Measurements from ENCODE around the gene DAPP1. TPM values are rescaled to one million over a fixed set of nuclear protein-coding genes. Genes with fewer than 3 reads are reported as not detected.

The DAPP1 gene
- total and polyA plus RNA-seq, 2 donors (not counting 1 experiment from before 2014, with no cell fraction given) = not detected

GRCh38 chr4:99845708-99846469 is 29.3 kb downstream of the DAPP1 start:
- Histone ChIP-seq H3K27me3 (ENCODE audit: control insufficient read depth, insufficient read depth, low read length) (no peaks in the 10 kb centered on the region), H3K27ac (ENCODE audit: insufficient read depth, low read length) (no peak overlapping the region), H3K4me3 (replicated peaks in 1 of 4; ENCODE audit: control extremely low read depth in 1 of 4, insufficient read depth in 1 of 4, low read depth in 3 of 4, low read length in 4 of 4) (no peak overlapping the region), H4K20me1 (ENCODE audit: control insufficient read depth, extremely low read depth, insufficient read depth, low read length) (no peaks in the 10 kb centered on the region), H3K9ac (ENCODE audit: insufficient read depth, low read length) (no peak overlapping the region), H3K36me3 (ENCODE audit: control insufficient read depth, insufficient read depth, low read length) (no peaks in the 10 kb centered on the region), H3K79me2 (ENCODE audit: control insufficient read depth, insufficient read depth, low read length) (no peaks in the 10 kb centered on the region), H3K4me2 (ENCODE audit: extremely low read depth, insufficient read depth, low read length) (no peak overlapping the region), H3K9me3 (ENCODE audit: control insufficient read depth, insufficient read depth, low read depth, low read length) (no peaks in the 10 kb centered on the region), H3K4me1 (ENCODE audit: control insufficient read depth, extremely low read depth, insufficient read depth, low read length) (no peaks in the 10 kb centered on the region), H2AFZ (ENCODE audit: low read length) (no peak overlapping the region)
- no peak for TF ChIP-seq EZH2 (IDR thresholded peaks at IDR 0.05; ENCODE audit: low read length, missing control alignments)
- TF ChIP-seq CTCF (conservative IDR thresholded peaks at IDR 0.05 in 1 of 2, IDR thresholded peaks at IDR 0.05 in 1 of 2; ENCODE audit: low read depth in 1 of 2, low read length in 2 of 2) = no peak
- DNase-seq (ENCODE audit: low read depth in 2 of 2) = no peak

- Histone ChIP-seq H4K20me1 (ENCODE audit: control insufficient read depth, extremely low read depth, insufficient read depth, low read length) (no peaks in the 10 kb centered on the region), H2AFZ (ENCODE audit: low read length) (no peak overlapping the region), H3K4me3 (replicated peaks in 1 of 4; ENCODE audit: control extremely low read depth in 1 of 4, insufficient read depth in 1 of 4, low read depth in 3 of 4, low read length in 4 of 4) (no peak overlapping the region), H3K79me2 (ENCODE audit: control insufficient read depth, insufficient read depth, low read length) (no peaks in the 10 kb centered on the region), H3K9me3 (ENCODE audit: control insufficient read depth, insufficient read depth, low read depth, low read length) (no peaks in the 10 kb centered on the region), H3K27me3 (ENCODE audit: control insufficient read depth, insufficient read depth, low read length) (no peaks in the 10 kb centered on the region), H3K27ac (ENCODE audit: insufficient read depth, low read length) (no peak overlapping the region), H3K4me2 (ENCODE audit: extremely low read depth, insufficient read depth, low read length) (no peak overlapping the region), H3K9ac (ENCODE audit: insufficient read depth, low read length) (no peak overlapping the region), H3K36me3 (ENCODE audit: control insufficient read depth, insufficient read depth, low read length) (no peaks in the 10 kb centered on the region), H3K4me1 (ENCODE audit: control insufficient read depth, extremely low read depth, insufficient read depth, low read length) (no peaks in the 10 kb centered on the region)
- TF ChIP-seq EZH2 (IDR thresholded peaks at IDR 0.05; ENCODE audit: low read length, missing control alignments) (no peak), CTCF (conservative IDR thresholded peaks at IDR 0.05 in 1 of 2, IDR thresholded peaks at IDR 0.05 in 1 of 2; ENCODE audit: low read depth in 1 of 2, low read length in 2 of 2) (no peak)
- no peak for DNase-seq (ENCODE audit: low read depth in 2 of 2)
Measured at GRCh38 chr4:99846891-99847290, 30.3 kb downstream of the DAPP1 start.

- peak in 1 of 2 donors; percentile 1 for TF ChIP-seq CTCF (conservative IDR thresholded peaks at IDR 0.05 in 1 of 2, IDR thresholded peaks at IDR 0.05 in 1 of 2; ENCODE audit: low read depth in 1 of 2, low read length in 2 of 2)
- TF ChIP-seq EZH2 (IDR thresholded peaks at IDR 0.05; ENCODE audit: low read length, missing control alignments) = no peak
Measured at GRCh38 chr4:99847362-99847976, 30.8 kb downstream of the DAPP1 start.

More at GRCh38 chr4:99847362-99847976, 30.8 kb downstream of the DAPP1 start:
- Histone ChIP-seq H3K9me3 (ENCODE audit: control insufficient read depth, insufficient read depth, low read depth, low read length) (no peaks in the 10 kb centered on the region), H2AFZ (ENCODE audit: low read length) (no peak overlapping the region), H3K4me2 (ENCODE audit: extremely low read depth, insufficient read depth, low read length) (no peak overlapping the region), H3K9ac (ENCODE audit: insufficient read depth, low read length) (no peak overlapping the region), H3K4me1 (ENCODE audit: control insufficient read depth, extremely low read depth, insufficient read depth, low read length) (no peaks in the 10 kb centered on the region), H3K79me2 (ENCODE audit: control insufficient read depth, insufficient read depth, low read length) (no peaks in the 10 kb centered on the region), H3K27me3 (ENCODE audit: control insufficient read depth, insufficient read depth, low read length) (no peaks in the 10 kb centered on the region), H3K4me3 (replicated peaks in 1 of 4; ENCODE audit: control extremely low read depth in 1 of 4, insufficient read depth in 1 of 4, low read depth in 3 of 4, low read length in 4 of 4) (no peak overlapping the region), H3K27ac (ENCODE audit: insufficient read depth, low read length) (no peak overlapping the region), H4K20me1 (ENCODE audit: control insufficient read depth, extremely low read depth, insufficient read depth, low read length) (no peaks in the 10 kb centered on the region), H3K36me3 (ENCODE audit: control insufficient read depth, insufficient read depth, low read length) (no peaks in the 10 kb centered on the region)
- DNase-seq (ENCODE audit: low read depth in 2 of 2) = no peak

Data from fibroblast of lung (primary cell).